ENCODE results near the gene CCDC57. TPM values are rescaled to one million over a fixed set of nuclear protein-coding genes. Genes with fewer than 3 reads are reported as not detected.

Gene CCDC57
- total and polyA plus RNA-seq, 2 of the 8 experiments (the other 6 are each of a cell fraction or from before 2014, with no cell fraction given), result 8.4 to 12.9 TPM

DNA sequence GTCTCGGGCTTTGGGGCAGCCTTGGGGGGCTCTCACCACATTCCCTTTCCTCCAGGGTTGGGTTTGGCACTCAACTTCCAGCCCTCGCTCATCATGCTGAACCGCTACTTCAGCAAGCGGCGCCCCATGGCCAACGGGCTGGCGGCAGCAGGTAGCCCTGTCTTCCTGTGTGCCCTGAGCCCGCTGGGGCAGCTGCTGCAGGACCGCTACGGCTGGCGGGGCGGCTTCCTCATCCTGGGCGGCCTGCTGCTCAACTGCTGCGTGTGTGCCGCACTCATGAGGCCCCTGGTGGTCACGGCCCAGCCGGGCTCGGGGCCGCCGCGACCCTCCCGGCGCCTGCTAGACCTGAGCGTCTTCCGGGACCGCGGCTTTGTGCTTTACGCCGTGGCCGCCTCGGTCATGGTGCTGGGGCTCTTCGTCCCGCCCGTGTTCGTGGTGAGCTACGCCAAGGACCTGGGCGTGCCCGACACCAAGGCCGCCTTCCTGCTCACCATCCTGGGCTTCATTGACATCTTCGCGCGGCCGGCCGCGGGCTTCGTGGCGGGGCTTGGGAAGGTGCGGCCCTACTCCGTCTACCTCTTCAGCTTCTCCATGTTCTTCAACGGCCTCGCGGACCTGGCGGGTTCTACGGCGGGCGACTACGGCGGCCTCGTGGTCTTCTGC is 24.6 kb upstream of the CCDC57 start:
- Histone ChIP-seq H3K79me1 (ENCODE audit: low read depth, low read length) (no peaks in the 10 kb centered on the region; the same call in 1 of the 2 replicates), H3K23me2 (ENCODE audit: low read depth, low read length) (no peaks in the 10 kb centered on the region; the same call in 1 of the 2 replicates), H4K20me1 (replicated peaks in 1 of 2; ENCODE audit: control insufficient read depth in 1 of 2, insufficient read depth in 2 of 2, low read length in 2 of 2) (peaks cover 12 to 20% of the 10 kb centered on the region in 2 experiments), H3K4ac (replicated peaks; ENCODE audit: insufficient read length, low read depth, low read length) (no peak overlapping the region), H4K5ac (ENCODE audit: insufficient read length, low read depth, low read length) (no peak overlapping the region), H3K27me3 (replicated peaks in 1 of 4; ENCODE audit: control insufficient read depth in 3 of 4, extremely low read depth in 1 of 4, insufficient read depth in 3 of 4, low read length in 3 of 4) (peaks cover 0 to 8% (median 5%) of the 10 kb centered on the region in 4 experiments; a peak in 4 of 7 replicates), H4K91ac (replicated peaks; ENCODE audit: insufficient read length, low read length) (no peak overlapping the region), H3K79me2 (ENCODE audit: control insufficient read depth in 1 of 2, insufficient read depth in 2 of 2, low read length in 2 of 2) (no peaks in the 10 kb centered on the region), H3K4me1 (replicated peaks in 1 of 4; ENCODE audit: control insufficient read depth in 3 of 4, insufficient read depth in 4 of 4, low read length in 3 of 4) (peaks cover 0 to 8% (median 2%) of the 10 kb centered on the region in 4 experiments; a peak in 5 of 7 replicates), H2BK20ac (ENCODE audit: low read length) (no peak overlapping the region), H2BK15ac (ENCODE audit: low read length) (no peak overlapping the region), H3K23ac (ENCODE audit: insufficient read length) (no peak overlapping the region), H3K18ac (ENCODE audit: extremely low read depth, low read length) (no peak overlapping the region), H3K36me3 (ENCODE audit: control insufficient read depth in 2 of 4, insufficient read depth in 4 of 4, low read length in 3 of 4) (peaks cover 0 to 12% (median under 1%) of the 10 kb centered on the region in 4 experiments; a peak in 3 of 8 replicates), H2BK120ac (replicated peaks; ENCODE audit: low read depth, low read length) (no peak overlapping the region), H3K4me2 (ENCODE audit: insufficient read depth in 1 of 2, low read depth in 2 of 2, low read length in 2 of 2) (no peak overlapping the region), H3K27ac (ENCODE audit: low read depth, low read length) (no peak overlapping the region), H3K9ac (replicated peaks in 1 of 4; ENCODE audit: extremely low read depth in 1 of 4, low read depth in 3 of 4, low read length in 3 of 4) (no peak overlapping the region), H3K56ac (replicated peaks; ENCODE audit: insufficient read length, low read depth, low read length) (no peak overlapping the region), H2BK12ac (ENCODE audit: low read depth, low read length) (no peak overlapping the region), H3K4me3 (ENCODE audit: extremely low read depth in 1 of 4, insufficient read depth in 2 of 4, low read depth in 3 of 4, low read length in 4 of 4) (no peak overlapping the region), H3K9me3 (ENCODE audit: insufficient read depth in 2 of 2, low read depth in 1 of 2, low read length in 1 of 2) (no peaks in the 10 kb centered on the region), H2AFZ (ENCODE audit: low read length) (no peak overlapping the region), H4K8ac (ENCODE audit: extremely low read depth, insufficient read depth, low read length) (peak overlapping the region; percentile 38; the same call in 1 of the 2 replicates), H3K14ac (ENCODE audit: insufficient read length) (no peak overlapping the region), H2BK5ac (ENCODE audit: low read depth, low read length) (no peak overlapping the region), H2AK5ac (ENCODE audit: low read depth, low read length) (no peak overlapping the region)
- DNase-seq (ENCODE audit: low read depth in 1 of 2, low spot score in 2 of 2) (peak in 1 of 2 experiments; percentile 57), FAIRE-seq (no peak)
- TF ChIP-seq ZNF274 (IDR thresholded peaks at IDR 0.05; ENCODE audit: borderline replicate concordance, extremely low read depth, low read length) (no peak), GABPA (IDR thresholded peaks at IDR 0.05; ENCODE audit: borderline replicate concordance, insufficient read depth, low read length) (peak; percentile 65; the same call in 1 of the 2 replicates)
- WGBS, 2 experiments (ENCODE audit: extremely low coverage in 1 of 2, insufficient coverage in 1 of 2, insufficient read length in 1 of 2, insufficient replicate concordance in 2 of 2, low coverage in 1 of 2, low lambda C conversion rate in 2 of 2, missing lambda C conversion rate in 1 of 2), result 91% methylated on average over 59 of the region's 59 CpGs; no CpG with 5 or more reads in 1 of the 2 experiments
- POLR2A ChIA-PET (ENCODE audit: partially characterized antibody), result interaction anchor here (0.8 to 3.1 kb wide), 10 partner anchors 9 to 55 kb away, joined by 3 to 10 read pairs (median 4); partner anchors contain the start of genes CCDC57 and CSNK1D
- CTCF ChIA-PET (ENCODE audit: partially characterized antibody), result interaction anchor here (0.6 to 2.9 kb wide), 22 partner anchors 7 to 312 kb away, joined by 3 to 10 read pairs (median 3); no protein-coding TSS in a partner anchor
